Measurements from ENCODE around the gene SURF6.
"Not testable (repeated sequence)": the region's sequence is repeated elsewhere in the genome, so short reads cannot be mapped to it uniquely, and the experiment has no call there.

SURF6 gene
- 33.1 to 74.5 reads per million in 2 donors for total RNA-seq

DNA sequence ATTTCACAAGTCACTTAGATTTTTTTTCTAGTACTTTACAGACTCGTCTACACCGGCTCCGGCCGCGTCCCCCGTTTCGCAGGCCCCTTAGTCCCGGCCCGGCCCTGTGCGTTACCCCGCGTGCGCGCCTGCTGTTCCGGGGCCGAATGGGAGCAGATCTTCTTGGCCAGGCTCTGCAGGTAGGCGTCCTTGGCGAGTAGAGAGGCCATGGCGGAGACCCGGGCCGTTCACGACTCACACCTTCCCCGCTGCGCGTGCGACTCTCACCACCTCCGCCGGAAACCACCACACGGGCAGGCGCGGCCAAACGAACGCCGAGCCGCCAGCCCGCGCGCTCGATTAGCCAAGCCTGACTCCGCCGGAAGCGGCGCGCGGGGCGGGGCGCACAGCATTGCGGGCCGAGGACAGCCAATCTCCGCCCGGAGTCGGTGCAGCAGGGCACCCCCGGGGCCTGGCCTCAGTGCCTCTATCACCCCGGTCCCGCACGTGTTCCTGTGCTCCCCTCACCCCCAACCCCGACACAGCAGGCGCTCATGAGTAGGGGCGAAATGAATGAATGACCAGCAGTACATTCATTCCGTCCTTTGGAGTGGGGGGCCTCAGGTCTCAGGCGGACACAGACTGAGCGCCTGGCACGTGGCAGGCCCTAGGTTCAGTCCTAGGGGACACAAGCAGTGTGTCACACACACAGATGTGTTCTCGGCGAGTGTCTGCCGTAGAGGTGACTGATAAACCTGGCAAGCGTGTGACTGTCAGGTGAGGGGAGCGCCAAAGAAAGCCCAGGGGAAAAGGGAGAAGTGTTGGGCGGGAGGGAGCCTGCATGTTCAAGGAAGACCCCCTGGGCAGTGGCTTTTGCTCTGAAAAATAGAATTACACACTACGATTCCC, at the start of gene SURF6:
Gene SURF6, minus strand, starts transcription at position 265 of the 888 bp plus-strand sequence. Its CDS starts 56 bp downstream, at position 209.
- peak; percentile 92 for DNase-seq

- DNase-seq = no peak
Measured at GRCh38 chr9:133385452-133385851, 49.5 kb upstream of the SURF6 start.

DNA sequence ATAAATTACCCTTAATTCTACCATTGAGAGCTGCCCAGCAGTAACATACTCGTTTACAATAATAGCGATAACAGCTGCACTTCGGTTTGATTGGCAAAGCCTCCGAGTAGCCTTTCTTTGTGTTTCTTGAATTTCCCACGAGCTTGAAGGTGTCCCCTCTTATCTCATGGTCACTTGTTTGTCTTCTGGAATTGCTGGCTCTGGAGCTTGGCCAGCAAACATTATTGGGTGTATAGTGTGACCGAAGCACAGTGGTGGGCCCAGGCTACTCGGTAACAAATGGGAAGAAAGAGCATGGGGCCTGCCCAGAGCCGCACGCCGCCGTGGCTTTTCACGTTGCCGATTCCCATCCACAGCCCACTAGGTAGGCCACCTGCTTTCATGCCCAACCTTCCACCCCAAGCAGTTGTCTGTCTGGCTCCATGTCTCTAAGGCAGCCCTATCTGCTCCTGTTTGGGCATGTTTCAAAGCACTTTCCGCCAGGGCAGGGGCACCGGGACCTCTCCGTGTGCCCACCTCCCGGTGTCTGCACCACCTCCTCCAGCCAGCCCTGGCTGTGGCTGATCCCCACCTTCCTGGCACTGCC, 48.8 kb upstream of the SURF6 start:
- no peak for DNase-seq

DNA sequence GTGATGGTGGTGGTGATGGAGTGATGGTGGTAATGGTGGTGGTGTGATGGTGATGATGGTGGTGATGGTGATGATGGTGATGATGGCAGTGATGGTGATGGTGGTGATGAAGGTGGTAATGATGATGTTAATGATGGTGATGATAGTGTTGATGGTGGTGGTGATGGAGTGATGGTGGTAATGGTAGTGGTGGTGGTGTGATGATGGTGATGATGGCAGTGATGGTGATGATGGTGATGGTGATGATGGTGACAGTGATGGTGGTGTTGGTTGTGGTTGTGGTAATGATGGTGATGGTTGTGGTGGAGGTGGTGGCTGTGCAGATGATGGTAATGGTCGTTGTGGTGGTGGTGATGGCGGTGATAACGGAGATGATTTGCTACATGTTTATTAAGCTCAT, 47.5 kb upstream of the SURF6 start:
- no peak for DNase-seq

GRCh38 chr9:133382507-133383141, 46.6 kb upstream of the SURF6 start:
- no peak for DNase-seq

GRCh38 chr9:133380734-133381133, 44.7 kb upstream of the SURF6 start:
- no peak for DNase-seq

DNA sequence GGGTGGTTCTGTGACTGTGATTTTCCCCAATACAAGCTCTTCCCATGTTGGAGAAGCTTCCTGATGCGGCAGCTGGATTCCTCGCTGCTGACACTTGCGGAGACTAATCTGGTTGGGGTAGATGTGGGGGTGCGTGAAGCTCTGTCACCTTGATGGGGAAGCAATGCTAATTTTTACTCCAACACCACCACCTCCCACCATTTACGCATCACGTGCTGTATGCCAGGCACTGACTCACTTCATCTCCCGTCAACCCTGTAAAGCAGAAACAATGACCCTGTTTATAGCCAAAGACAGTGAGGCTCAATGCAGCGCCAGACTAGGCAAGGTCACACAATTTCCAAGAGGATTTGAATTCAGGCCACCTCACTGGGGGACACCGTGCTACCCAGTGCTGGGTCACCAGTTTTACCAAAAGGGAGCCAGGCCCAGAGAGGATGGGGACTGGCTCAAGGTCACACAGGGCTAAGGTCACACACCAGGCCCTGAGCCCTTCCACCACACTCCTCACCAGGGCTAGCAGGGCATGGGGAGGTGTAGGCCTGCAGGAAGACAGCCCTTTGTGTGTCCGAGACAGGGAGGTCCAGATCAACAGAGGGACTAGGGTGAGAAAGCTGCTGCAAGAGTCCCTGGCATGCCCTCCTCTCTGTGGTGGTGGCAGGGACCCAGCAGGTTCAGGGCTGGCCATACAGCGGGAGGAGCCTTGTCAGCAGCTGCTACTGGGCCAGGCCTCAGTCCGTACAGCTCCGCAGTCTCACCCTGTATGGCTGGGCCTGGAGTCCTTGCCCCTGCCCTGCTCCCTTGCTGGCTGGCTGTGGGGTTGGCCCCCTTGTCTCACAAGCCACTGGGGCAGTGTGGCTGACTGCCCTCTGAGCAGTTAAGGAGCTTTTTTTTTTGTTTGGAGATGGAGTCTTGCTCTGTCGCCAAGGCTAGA, 43.4 kb upstream of the SURF6 start:
- DNase-seq = no peak

GRCh38 chr9:133378408-133378962, 42.5 kb upstream of the SURF6 start:
- DNase-seq = no peak

DNA sequence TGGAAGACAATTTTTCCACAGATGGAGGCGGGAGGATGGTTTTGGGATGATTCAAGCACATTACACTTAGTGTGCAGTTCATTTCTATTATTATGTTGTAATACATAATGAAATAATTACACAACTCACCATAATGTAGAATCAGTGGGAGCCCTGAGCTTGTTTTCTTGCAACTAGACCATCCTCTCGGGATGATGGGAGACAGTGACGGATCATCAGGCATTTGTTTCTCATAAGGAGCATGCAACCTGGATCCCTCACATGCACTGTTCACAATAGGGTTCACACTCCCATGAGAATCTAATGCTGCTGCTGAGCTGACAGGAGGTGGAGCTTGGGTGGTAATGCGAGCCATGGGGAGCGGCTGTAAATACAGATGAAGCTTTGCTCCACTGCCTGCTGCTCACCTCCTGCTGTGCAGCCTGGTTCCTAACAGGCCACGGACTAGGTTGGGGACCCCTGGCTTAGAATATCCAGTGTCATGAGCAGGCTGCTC, 41.8 kb upstream of the SURF6 start:
- DNase-seq = no peak

DNA sequence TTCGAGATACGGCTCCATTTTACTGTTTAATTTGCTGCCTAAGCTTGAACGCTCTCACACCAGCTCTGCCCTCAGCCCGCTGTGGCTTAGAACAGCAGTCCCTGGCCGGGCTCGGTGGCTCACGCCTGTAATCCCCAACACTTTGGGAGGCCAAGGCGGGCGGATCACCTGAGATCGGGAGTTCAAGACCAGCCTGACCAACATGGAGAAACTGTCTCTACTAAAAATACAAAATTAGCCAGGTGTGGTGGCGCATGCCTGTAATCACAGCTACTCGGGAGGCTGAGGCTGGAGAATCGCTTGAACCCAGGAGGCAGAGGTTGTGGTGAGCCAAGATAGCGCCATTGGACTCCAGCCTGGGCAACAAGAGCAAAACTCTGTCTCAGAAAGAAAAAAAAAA, 41.3 kb upstream of the SURF6 start:
- not testable (repeated sequence) for DNase-seq

- DNase-seq = peak; percentile 90
Measured at GRCh38 chr9:133375724-133376654, 40.0 kb upstream of the SURF6 start, which contains the start of the genes STKLD1 and SURF4. TSS of gene STKLD1 (plus strand) at chr9:133376366. CDS start at chr9:133376474, 108 bp downstream. TSS of gene SURF4 (minus strand) at chr9:133376060. CDS start at chr9:133375969, 91 bp downstream.

- DNase-seq = no peak
Measured at GRCh38 chr9:133375116-133375723, 39.2 kb upstream of the SURF6 start.

DNA sequence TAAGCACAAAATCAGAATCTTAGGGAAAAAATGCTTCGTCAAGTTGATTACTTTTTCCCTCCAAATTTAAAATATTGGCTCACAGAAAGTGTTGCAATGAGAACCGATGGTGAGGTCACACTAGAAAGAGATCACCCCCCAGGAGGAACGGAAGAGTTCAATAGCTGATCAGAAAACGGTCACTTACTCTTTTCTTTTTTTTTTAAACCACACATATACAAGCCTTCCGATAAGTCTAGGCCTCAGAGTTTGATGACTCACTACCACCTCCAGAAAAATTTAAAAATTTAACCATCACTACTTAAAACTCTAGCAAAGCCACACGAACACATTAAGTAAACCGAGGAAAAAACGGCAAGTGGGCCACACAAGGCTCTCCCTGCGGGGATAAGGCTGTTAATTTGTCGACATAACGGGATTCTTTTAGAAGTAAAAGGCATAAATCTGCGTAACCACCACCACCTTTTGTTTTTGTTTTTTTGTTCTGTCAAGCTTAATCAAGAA, 38.7 kb upstream of the SURF6 start:
- no peak for DNase-seq

DNA sequence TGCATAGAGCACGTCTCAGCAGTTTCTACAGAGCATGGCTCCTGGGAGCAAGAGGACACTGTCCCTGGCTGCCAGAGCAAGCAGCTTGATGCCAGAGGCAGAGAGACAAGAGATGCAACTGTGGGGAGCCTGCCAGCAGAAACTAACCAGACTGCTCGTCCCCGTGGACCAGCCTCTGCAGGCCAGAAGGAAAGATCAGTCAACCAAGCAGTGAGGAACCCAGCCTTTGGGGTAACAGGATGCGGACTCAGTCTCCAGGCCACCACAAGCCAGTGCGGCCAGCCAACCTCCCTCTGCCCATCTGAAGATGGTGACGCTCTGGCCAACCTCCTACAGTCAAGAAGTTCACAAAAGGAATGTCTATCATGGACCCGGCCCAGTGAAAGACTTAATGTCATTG, 36.2 kb upstream of the SURF6 start:
- DNase-seq = no peak

- peak; percentile 60 for DNase-seq
Measured at GRCh38 chr9:133371261-133371711, 35.3 kb upstream of the SURF6 start.

DNA sequence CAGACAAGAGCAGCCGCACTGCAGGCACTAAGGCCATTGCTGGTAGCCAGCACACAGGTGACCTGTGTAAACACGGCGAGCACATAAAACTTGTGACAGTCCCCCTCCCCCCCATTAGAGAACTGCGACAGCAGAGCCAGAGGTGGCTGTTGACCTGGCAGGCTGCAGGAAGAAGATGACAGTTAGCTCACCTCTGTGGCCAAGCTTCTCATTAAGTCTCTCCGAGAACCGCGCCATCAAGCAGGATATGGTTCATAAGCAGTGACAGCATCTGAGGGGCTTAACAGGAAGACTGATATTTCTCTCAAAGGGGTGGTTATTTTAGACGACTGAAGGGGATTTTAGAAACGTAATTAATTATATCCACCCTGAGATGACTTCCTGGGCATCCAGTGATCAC, 34.7 kb upstream of the SURF6 start:
- DNase-seq = peak; percentile 35

DNA sequence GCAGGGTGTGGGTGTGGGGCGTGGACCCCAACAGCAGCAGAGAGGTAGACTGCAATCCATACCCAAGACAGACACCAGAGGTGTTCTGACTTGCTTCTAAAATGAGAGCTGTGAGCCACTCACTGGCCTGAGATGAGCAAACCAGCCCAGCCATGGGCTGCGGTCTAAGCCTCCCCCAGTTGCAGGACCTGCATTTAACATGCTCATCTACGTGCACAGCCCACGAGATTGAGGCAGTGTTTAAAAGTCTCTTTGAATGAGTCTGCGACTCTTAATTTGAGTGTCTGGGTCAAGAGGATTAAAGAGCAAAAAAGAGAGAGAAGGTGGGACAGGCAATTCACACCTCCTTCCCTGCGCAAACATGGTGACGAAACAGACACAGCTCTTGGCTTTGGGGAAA, 33.9 kb upstream of the SURF6 start:
- no peak for DNase-seq

DNA sequence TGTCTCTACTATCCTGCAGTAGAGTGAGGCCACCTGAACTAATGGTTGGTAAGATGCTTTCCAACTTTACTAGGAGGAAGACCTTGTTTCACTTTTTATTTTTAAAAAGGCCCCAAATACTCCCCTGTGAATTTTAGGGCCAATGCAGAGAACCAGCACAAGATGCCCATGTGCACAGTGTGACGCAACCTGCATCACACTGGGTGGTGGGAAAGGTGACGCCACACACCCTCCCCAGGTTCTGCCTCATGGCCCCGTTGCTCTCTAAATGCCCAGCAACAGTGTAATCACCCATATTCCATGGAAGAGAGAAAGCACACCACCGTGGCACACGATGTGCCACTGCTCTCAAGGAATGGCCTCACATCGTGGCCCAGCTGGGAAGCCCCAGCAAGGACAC, 33.4 kb upstream of the SURF6 start:
- DNase-seq = no peak

- no peak for DNase-seq
Measured at GRCh38 chr9:133368249-133368881, 32.4 kb upstream of the SURF6 start.
